HepG2 (cell line): ENCODE data around the gene EEF1A1. TPM values are rescaled to one million over a fixed set of nuclear protein-coding genes. Genes with fewer than 3 reads are reported as not detected.

Source experiments
- ATAC-seq: fragments of 200-7000 bp; cut with Tn5 transposase; 3 replicates; pipeline ENCODE4 v1.9.1; 2020; ENCODE audit warnings: mild to moderate bottlenecking, moderate library complexity
- BruUV-seq: library from RNA; stranded (reverse); fragments of 400-500 nt; replicated peaks from 2 replicates; lab custom pipeline; 2021; lab: Mats Ljungman, UMichigan
- CTCF ChIA-PET: fragments of 300-600 bp; formaldehyde crosslinking; extraction: SDS; loops from one replicate; lab custom pipeline; 2021; ENCODE audit warnings: low total read pairs, inconsistent platforms, low intra/inter-chr PET ratio; lab: Yijun Ruan, JAX
- POLR2A ChIA-PET: fragments of 350-600 bp; sonication (Branson Sonifier 250); formaldehyde crosslinking; loops from one replicate; lab custom pipeline; 2020; ENCODE audit warnings: antibody characterized with exemption, inconsistent platforms; lab: Yijun Ruan, JAX
- DNase-seq: peaks from one replicate; pipeline ENCODE4 v3.0.0-alpha.2; 2015; ENCODE audit warnings: low spot score
- FAIRE-seq: peaks from 3 replicates; lab custom pipeline; 2011; peaks lifted over from hg19 to GRCh38; lab: Jason Lieb, UNC
- H2AFZ ChIP-seq: one replicate; pipeline ENCODE4 v1.6.1; 2011; ENCODE audit warnings: low read length, inconsistent platforms
- H3K27ac ChIP-seq: fragments of 300-600 bp; 3 replicates; pipeline ENCODE4 v1.8.0; 2011; ENCODE audit warnings: mixed run types, mild to moderate bottlenecking, mixed read lengths, low read length, inconsistent platforms; ENCODE audit not compliant: insufficient read depth; ENCODE audit errors: extremely low read length
- H3K27me3 ChIP-seq, 2 experiments: fragments of 200-600 bp in 1 of 2; 2 replicates in 1 of 2; 3 replicates in 1 of 2; pipeline versions ENCODE4 v1.6.0 to v1.8.0; 2011; ENCODE audit warnings: low read length in 2 of 2, mild to moderate bottlenecking in 2 of 2, moderate library complexity in 2 of 2, inconsistent platforms in 1 of 2; ENCODE audit not compliant: insufficient read depth in 2 of 2, control insufficient read depth in 1 of 2
- H3K36me3 ChIP-seq, 2 experiments: fragments of 200-600 bp in 1 of 2; replicated peaks in 1 of 2; 2 replicates in 1 of 2; 3 replicates in 1 of 2; pipeline versions ENCODE4 v1.5.1 to v1.8.0; 2011; ENCODE audit warnings: low read length in 2 of 2, inconsistent platforms in 1 of 2; ENCODE audit not compliant: insufficient read depth in 2 of 2, control insufficient read depth in 1 of 2
- H3K4me1 ChIP-seq: 2 replicates; pipeline ENCODE4 v1.5.1; 2012; ENCODE audit warnings: low read length, inconsistent platforms; ENCODE audit not compliant: insufficient read depth
- H3K4me2 ChIP-seq: 2 replicates; pipeline ENCODE4 v1.6.0; 2011; ENCODE audit warnings: low read depth, low read length, inconsistent platforms
- H3K4me3 ChIP-seq, 3 experiments: fragments of 200-600 bp in 1 of 3; sonication (generic), shearing (Covaris generic) in 1 of 3; replicated peaks in 1 of 3; 2 replicates each; pipeline ENCODE4 v1.5.1; 2011 to 2016; ENCODE audit warnings: low read length in 3 of 3, inconsistent platforms in 2 of 3, low read depth in 2 of 3, mild to moderate bottlenecking in 2 of 3, control low read depth in 1 of 3, mixed read lengths in 1 of 3; ENCODE audit not compliant: insufficient read depth in 1 of 3
- H3K79me2 ChIP-seq: one replicate; pipeline ENCODE4 v1.6.1; 2011; ENCODE audit warnings: low read length, inconsistent platforms; ENCODE audit not compliant: insufficient read depth
- H3K9ac ChIP-seq: 2 replicates; pipeline ENCODE4 v1.6.0; 2011; ENCODE audit warnings: mild to moderate bottlenecking, low read depth, low read length, inconsistent platforms; ENCODE audit not compliant: insufficient read depth
- H3K9me3 ChIP-seq: 2 replicates; pipeline ENCODE4 v1.5.1; 2012; ENCODE audit warnings: mild to moderate bottlenecking, low read length
- H4K20me1 ChIP-seq: 2 replicates; pipeline ENCODE4 v1.6.0; 2011; ENCODE audit warnings: inconsistent platforms, mild to moderate bottlenecking, low read length, moderate library complexity; ENCODE audit not compliant: insufficient read depth
- ARNTL ChIP-seq: sonication (generic); formaldehyde crosslinking; IDR thresholded peaks from 2 replicates; pipeline ENCODE4 v1.4.0; 2020; ENCODE audit warnings: mild to moderate bottlenecking, missing genetic modification reagents
- ERF ChIP-seq: IDR thresholded peaks from 2 replicates; pipeline ENCODE4 v1.6.1; 2018; ENCODE audit warnings: missing biosample characterization, missing genetic modification reagents
- IKZF1 ChIP-seq: fragments of 450-650 bp; IDR thresholded peaks from 2 replicates; pipeline ENCODE4 v1.7.1; 2016
- MYNN ChIP-seq: sonication (generic); formaldehyde crosslinking; IDR thresholded peaks from 2 replicates; pipeline ENCODE4 v1.4.0; 2020; ENCODE audit warnings: mild to moderate bottlenecking, low read depth, missing genetic modification reagents
- POLR2A ChIP-seq, 2 experiments: IDR thresholded peaks; 2 replicates each; pipeline ENCODE4 v1.6.1; 2011; ENCODE audit warnings: low read depth in 2 of 2, low read length in 2 of 2, mild to moderate bottlenecking in 1 of 2, moderate library complexity in 1 of 2; ENCODE audit not compliant: insufficient read depth in 1 of 2
- PPARG ChIP-seq: conservative IDR thresholded peaks from 2 replicates; pipeline ENCODE4 v1.6.1; 2016; ENCODE audit warnings: missing biosample characterization, missing genetic modification reagents
- RELA ChIP-seq: sonication (generic); formaldehyde crosslinking; IDR thresholded peaks from 2 replicates; pipeline ENCODE4 v1.4.0; 2020; ENCODE audit warnings: missing genetic modification reagents
- SMAD9 ChIP-seq: sonication (generic); formaldehyde crosslinking; IDR thresholded peaks from 2 replicates; pipeline ENCODE4 v1.5.1; 2020; ENCODE audit warnings: mild to moderate bottlenecking, missing genetic modification reagents
- TMF1 ChIP-seq: sonication (generic); formaldehyde crosslinking; IDR thresholded peaks from 2 replicates; pipeline ENCODE4 v1.8.1; 2022; ENCODE audit warnings: low read depth, missing genetic modification reagents
- ZBTB38 ChIP-seq: sonication (generic); formaldehyde crosslinking; IDR thresholded peaks from 2 replicates; pipeline ENCODE4 v1.5.1; 2020; ENCODE audit warnings: mild to moderate bottlenecking, missing genetic modification reagents
- ZEB1 ChIP-seq: IDR thresholded peaks from 2 replicates; pipeline ENCODE4 v1.6.1; 2012; ENCODE audit warnings: mild to moderate bottlenecking, low read depth, inconsistent platforms; ENCODE audit not compliant: insufficient replicate concordance
- ZNF557 ChIP-seq: sonication (generic); formaldehyde crosslinking; IDR thresholded peaks from 2 replicates; pipeline ENCODE4 v1.4.0; 2020; ENCODE audit warnings: missing genetic modification reagents
- in situ Hi-C: cut with HindIII; loops from 2 replicates; pipeline ENCODE4 v1.10.0; 2017; ENCODE audit warnings: low pct_unique_long_range_greater_than_20kb; ENCODE audit not compliant: extremely low pct_ligation_motif_present
- intact Hi-C: fragments of 100-400 bp; cut with micrococcal nuclease; formaldehyde crosslinking; loops from one replicate; pipeline ENCODE4 v1.10.0; 2022; ENCODE audit not compliant: unreplicated experiment
- polyA plus RNA-seq, 8 experiments: library from polyadenylated mRNA; depleted of rRNA in 3 of 8; stranded (reverse) in 7 of 8; unstranded in 1 of 8; fragments of >200 nt; fragmentation: Illumina TruSeq in 4 of 8; extraction: Trizol in 4 of 8; gene quantifications; 2 replicates each; pipeline versions ENCODE4 v1.2.1 to v1.2.3, GENCODE V29; 2011 to 2016; ENCODE audit warnings: low read depth in 4 of 8, missing spikeins in 1 of 8, mixed read lengths in 1 of 8; ENCODE audit not compliant: insufficient read depth in 1 of 8
- total RNA-seq, 5 experiments: library from RNA; depleted of rRNA; stranded (reverse); fragments of >200 nt; fragmentation: Illumina TruSeq; extraction: Trizol; gene quantifications; 2 replicates each; pipeline ENCODE4 v1.2.3, GENCODE V29; 2016; ENCODE audit warnings: low read depth in 1 of 5
- TF ChIP-seq, protein P1 (sequence below): sonication (generic); formaldehyde crosslinking; IDR thresholded peaks from 2 replicates; pipeline ENCODE4 v1.8.1; 2023; ENCODE audit warnings: mild to moderate bottlenecking, missing genetic modification reagents, borderline replicate concordance
- TF ChIP-seq, protein P2 (sequence below): sonication (generic); formaldehyde crosslinking; IDR thresholded peaks from 2 replicates; pipeline ENCODE4 v1.8.0; 2022; ENCODE audit warnings: mild to moderate bottlenecking, missing genetic modification reagents
- TF ChIP-seq, protein P3 (sequence below): sonication (generic); formaldehyde crosslinking; IDR thresholded peaks from 2 replicates; pipeline ENCODE4 v1.9.0; 2021; ENCODE audit warnings: missing genetic modification reagents, borderline replicate concordance
- TF ChIP-seq, protein P4 (sequence below): sonication (generic); formaldehyde crosslinking; IDR thresholded peaks from 2 replicates; pipeline ENCODE4 v1.4.0; 2020; ENCODE audit warnings: missing genetic modification reagents, borderline replicate concordance
- TF ChIP-seq, protein P5 (sequence below): sonication (generic); formaldehyde crosslinking; IDR thresholded peaks from 2 replicates; pipeline ENCODE4 v1.5.0; 2020; ENCODE audit warnings: mild to moderate bottlenecking, missing genetic modification reagents, moderate library complexity

The EEF1A1 gene
- total and polyA plus RNA-seq, 2 of the 13 experiments (the other 11 are each of a cell fraction or from before 2014, with no cell fraction given): 13,726 to 17,172 TPM

DNA sequence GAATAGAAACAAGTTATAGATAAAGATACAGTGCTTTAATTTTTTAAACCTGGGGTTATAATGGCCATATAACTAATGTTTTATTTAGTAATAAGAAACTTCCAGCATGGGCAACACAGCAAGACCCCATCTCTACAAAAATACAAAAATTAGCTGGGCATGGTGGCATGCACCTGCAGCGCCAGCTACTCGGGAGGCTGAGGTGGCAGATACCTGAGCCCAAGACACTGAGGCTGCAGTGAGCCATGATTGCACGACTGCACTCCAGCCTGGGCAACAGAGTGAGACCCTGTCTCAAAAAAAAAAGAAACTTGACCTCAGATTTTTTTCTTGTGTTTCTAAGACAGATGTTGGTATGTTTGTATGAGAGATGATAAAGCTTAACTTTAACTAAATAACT, 22.9 kb downstream of the EEF1A1 start (continued):
- TF ChIP-seq, protein P1, sequence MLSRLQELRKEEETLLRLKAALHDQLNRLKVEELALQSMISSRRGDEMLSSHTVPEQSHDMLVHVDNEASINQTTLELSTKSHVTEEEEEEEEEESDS (CRISPR knock-in tag): no peak
- no peak for TF ChIP-seq IKZF1
- TF ChIP-seq ERF: no peak
- TF ChIP-seq, protein P2, sequence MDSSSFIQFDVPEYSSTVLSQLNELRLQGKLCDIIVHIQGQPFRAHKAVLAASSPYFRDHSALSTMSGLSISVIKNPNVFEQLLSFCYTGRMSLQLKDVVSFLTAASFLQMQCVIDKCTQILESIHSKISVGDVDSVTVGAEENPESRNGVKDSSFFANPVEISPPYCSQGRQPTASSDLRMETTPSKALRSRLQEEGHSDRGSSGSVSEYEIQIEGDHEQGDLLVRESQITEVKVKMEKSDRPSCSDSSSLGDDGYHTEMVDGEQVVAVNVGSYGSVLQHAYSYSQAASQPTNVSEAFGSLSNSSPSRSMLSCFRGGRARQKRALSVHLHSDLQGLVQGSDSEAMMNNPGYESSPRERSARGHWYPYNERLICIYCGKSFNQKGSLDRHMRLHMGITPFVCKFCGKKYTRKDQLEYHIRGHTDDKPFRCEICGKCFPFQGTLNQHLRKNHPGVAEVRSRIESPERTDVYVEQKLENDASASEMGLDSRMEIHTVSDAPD (CRISPR knock-in tag): no peak
- TF ChIP-seq, protein P3, sequence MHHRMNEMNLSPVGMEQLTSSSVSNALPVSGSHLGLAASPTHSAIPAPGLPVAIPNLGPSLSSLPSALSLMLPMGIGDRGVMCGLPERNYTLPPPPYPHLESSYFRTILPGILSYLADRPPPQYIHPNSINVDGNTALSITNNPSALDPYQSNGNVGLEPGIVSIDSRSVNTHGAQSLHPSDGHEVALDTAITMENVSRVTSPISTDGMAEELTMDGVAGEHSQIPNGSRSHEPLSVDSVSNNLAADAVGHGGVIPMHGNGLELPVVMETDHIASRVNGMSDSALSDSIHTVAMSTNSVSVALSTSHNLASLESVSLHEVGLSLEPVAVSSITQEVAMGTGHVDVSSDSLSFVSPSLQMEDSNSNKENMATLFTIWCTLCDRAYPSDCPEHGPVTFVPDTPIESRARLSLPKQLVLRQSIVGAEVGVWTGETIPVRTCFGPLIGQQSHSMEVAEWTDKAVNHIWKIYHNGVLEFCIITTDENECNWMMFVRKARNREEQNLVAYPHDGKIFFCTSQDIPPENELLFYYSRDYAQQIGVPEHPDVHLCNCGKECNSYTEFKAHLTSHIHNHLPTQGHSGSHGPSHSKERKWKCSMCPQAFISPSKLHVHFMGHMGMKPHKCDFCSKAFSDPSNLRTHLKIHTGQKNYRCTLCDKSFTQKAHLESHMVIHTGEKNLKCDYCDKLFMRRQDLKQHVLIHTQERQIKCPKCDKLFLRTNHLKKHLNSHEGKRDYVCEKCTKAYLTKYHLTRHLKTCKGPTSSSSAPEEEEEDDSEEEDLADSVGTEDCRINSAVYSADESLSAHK: no peak
- TF ChIP-seq, protein P4, sequence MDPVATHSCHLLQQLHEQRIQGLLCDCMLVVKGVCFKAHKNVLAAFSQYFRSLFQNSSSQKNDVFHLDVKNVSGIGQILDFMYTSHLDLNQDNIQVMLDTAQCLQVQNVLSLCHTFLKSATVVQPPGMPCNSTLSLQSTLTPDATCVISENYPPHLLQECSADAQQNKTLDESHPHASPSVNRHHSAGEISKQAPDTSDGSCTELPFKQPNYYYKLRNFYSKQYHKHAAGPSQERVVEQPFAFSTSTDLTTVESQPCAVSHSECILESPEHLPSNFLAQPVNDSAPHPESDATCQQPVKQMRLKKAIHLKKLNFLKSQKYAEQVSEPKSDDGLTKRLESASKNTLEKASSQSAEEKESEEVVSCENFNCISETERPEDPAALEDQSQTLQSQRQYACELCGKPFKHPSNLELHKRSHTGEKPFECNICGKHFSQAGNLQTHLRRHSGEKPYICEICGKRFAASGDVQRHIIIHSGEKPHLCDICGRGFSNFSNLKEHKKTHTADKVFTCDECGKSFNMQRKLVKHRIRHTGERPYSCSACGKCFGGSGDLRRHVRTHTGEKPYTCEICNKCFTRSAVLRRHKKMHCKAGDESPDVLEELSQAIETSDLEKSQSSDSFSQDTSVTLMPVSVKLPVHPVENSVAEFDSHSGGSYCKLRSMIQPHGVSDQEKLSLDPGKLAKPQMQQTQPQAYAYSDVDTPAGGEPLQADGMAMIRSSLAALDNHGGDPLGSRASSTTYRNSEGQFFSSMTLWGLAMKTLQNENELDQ (CRISPR knock-in tag): no peak

DNA sequence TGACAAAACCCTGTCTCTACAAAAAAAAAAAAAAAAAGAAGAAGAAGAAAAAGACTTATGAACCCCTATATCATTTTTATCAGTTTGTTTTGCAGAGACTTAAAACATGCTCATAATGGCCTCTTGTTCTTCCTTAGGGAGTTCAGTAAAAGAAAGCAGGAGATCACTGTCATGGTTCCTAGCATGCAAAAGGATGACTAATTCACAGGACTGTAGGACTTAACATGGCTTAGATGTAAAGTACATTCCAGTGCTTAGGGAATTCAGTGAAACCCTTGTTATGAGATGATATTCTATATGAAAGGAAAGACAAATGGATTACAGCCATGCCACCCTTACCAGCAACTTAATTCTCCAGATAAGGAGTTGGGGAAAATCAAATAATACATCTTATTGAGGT, 29.5 kb downstream of the EEF1A1 start:
- Histone ChIP-seq H3K27ac (no peak overlapping the region), H3K4me2 (no peak overlapping the region), H3K79me2 (no peaks in the 10 kb centered on the region), H3K4me3 (no peak overlapping the region), H4K20me1 (no peaks in the 10 kb centered on the region), H3K9ac (no peak overlapping the region), H3K27me3 (no peaks in the 10 kb centered on the region), H3K4me1 (no peaks in the 10 kb centered on the region), H2AFZ (no peak overlapping the region), H3K9me3 (no peaks in the 10 kb centered on the region), H3K36me3 (peaks cover 8 to 53% of the 10 kb centered on the region in 2 experiments; a peak in 4 of 5 replicates)
- CTCF ChIA-PET: no interaction called here
- no peak for TF ChIP-seq PPARG (CRISPR knock-in tag)
- TF ChIP-seq ZBTB38 (CRISPR knock-in tag): no peak
- no peak for TF ChIP-seq ZNF557 (CRISPR knock-in tag)
- no peak for TF ChIP-seq SMAD9
- no peak for TF ChIP-seq RELA (CRISPR knock-in tag)
- TF ChIP-seq TMF1 (CRISPR knock-in tag): no peak
- TF ChIP-seq ZEB1: no peak
- no peak for TF ChIP-seq MYNN (CRISPR knock-in tag)
- TF ChIP-seq POLR2A (IDR thresholded peaks at IDR 0.05; ENCODE audit: insufficient read depth in 1 of 2, low read depth in 2 of 2, low read length in 2 of 2): no peak
- no peak for TF ChIP-seq ARNTL
- TF ChIP-seq, protein P5, sequence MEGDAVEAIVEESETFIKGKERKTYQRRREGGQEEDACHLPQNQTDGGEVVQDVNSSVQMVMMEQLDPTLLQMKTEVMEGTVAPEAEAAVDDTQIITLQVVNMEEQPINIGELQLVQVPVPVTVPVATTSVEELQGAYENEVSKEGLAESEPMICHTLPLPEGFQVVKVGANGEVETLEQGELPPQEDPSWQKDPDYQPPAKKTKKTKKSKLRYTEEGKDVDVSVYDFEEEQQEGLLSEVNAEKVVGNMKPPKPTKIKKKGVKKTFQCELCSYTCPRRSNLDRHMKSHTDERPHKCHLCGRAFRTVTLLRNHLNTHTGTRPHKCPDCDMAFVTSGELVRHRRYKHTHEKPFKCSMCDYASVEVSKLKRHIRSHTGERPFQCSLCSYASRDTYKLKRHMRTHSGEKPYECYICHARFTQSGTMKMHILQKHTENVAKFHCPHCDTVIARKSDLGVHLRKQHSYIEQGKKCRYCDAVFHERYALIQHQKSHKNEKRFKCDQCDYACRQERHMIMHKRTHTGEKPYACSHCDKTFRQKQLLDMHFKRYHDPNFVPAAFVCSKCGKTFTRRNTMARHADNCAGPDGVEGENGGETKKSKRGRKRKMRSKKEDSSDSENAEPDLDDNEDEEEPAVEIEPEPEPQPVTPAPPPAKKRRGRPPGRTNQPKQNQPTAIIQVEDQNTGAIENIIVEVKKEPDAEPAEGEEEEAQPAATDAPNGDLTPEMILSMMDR: no peak
- in situ Hi-C loops: no loop called here
- ATAC-seq: no peak
- no peak for FAIRE-seq
- intact Hi-C loops: no loop called here
- POLR2A ChIA-PET: no interaction called here
- no peak for DNase-seq
- BruUV-seq: no TSS peak
